ENCODE results near the gene KRTAP19-1. TPM values are rescaled to one million over a fixed set of nuclear protein-coding genes. Genes with fewer than 3 reads are reported as not detected.

KRTAP19-1 gene
- total and polyA plus RNA-seq, 7 experiments from 2014 or later = not detected

DNA sequence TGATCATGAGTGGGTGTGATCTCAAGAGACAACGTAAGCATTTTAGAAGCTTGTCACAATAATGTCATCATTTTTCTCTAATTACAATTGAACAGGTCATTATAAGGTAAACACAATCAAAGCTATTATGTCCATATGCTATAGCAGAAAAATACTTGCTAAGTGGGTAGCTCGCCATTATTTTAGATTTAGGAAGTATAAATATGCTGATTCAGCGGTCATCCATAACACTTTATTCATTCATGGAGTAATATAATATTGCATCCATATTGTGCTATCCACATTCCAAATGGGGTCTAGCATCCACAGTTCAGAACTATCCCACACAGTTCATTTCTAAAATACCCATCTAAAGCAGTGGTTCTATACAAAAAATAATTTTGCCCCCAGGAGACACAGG is 31.7 kb downstream of the KRTAP19-1 start:
- CTCF ChIA-PET = no interaction called here
- POLR2A ChIA-PET = no interaction called here
- intact Hi-C loops (cut with micrococcal nuclease) = no loop called here
- H3K4me1 Mint-ChIP-seq = peaks cover 0 to 6% (median 0%) of the 10 kb centered on the region in 7 donors
- Histone ChIP-seq H3K9me3 (ENCODE audit: control insufficient read depth in 2 of 3, low read length in 3 of 3) (no peaks in the 10 kb centered on the region), H3K36me3 (ENCODE audit: control insufficient read depth in 2 of 3, insufficient read depth in 3 of 3, low read length in 3 of 3) (no peaks in the 10 kb centered on the region), H3K4me3 (ENCODE audit: low read length) (no peak overlapping the region), H3K27me3 (ENCODE audit: control insufficient read depth in 2 of 2, insufficient read depth in 2 of 2, low read length in 2 of 2) (no peaks in the 10 kb centered on the region), H3K27ac (ENCODE audit: low read depth, low read length) (no peak overlapping the region), H3K4me1 (ENCODE audit: control insufficient read depth in 2 of 2, insufficient read depth in 2 of 2, low read length in 2 of 2) (no peaks in the 10 kb centered on the region)
- no peak for DNase-seq
- no peaks in the 10 kb centered on the region for H3K36me3 Mint-ChIP-seq
- ATAC-seq = no peak
- H3K27me3 Mint-ChIP-seq = peaks cover 0 to 32% (median 7%) of the 10 kb centered on the region in 5 donors
- H3K9me3 Mint-ChIP-seq = peaks cover 0 to 9% (median 0%) of the 10 kb centered on the region in 11 donors
- H3K27ac Mint-ChIP-seq = no peak overlapping the region
- no peak overlapping the region for H3K4me3 Mint-ChIP-seq

- Mint-ChIP-seq H3K4me1 (peaks cover 0 to 6% (median 0%) of the 10 kb centered on the region in 7 donors), H3K27me3 (peaks cover 0 to 32% (median 7%) of the 10 kb centered on the region in 5 donors), H3K9me3 (peaks cover 0 to 9% (median 0%) of the 10 kb centered on the region in 11 donors), H3K27ac (no peak overlapping the region), H3K4me3 (no peak overlapping the region), H3K36me3 (no peaks in the 10 kb centered on the region)
- Histone ChIP-seq H3K4me3 (ENCODE audit: low read length) (no peak overlapping the region), H3K9me3 (ENCODE audit: control insufficient read depth in 2 of 3, low read length in 3 of 3) (no peaks in the 10 kb centered on the region), H3K27ac (ENCODE audit: low read depth, low read length) (no peak overlapping the region), H3K27me3 (ENCODE audit: control insufficient read depth in 2 of 2, insufficient read depth in 2 of 2, low read length in 2 of 2) (no peaks in the 10 kb centered on the region), H3K36me3 (ENCODE audit: control insufficient read depth in 2 of 3, insufficient read depth in 3 of 3, low read length in 3 of 3) (no peaks in the 10 kb centered on the region), H3K4me1 (ENCODE audit: control insufficient read depth in 2 of 2, insufficient read depth in 2 of 2, low read length in 2 of 2) (no peaks in the 10 kb centered on the region)
- POLR2A ChIA-PET = no interaction called here
- CTCF ChIA-PET = no interaction called here
- intact Hi-C loops (cut with micrococcal nuclease) = no loop called here
- DNase-seq (no peak), ATAC-seq (no peak)
Observed at GRCh38 chr21:30447056-30447455, 33.1 kb downstream of the KRTAP19-1 start.

DNA sequence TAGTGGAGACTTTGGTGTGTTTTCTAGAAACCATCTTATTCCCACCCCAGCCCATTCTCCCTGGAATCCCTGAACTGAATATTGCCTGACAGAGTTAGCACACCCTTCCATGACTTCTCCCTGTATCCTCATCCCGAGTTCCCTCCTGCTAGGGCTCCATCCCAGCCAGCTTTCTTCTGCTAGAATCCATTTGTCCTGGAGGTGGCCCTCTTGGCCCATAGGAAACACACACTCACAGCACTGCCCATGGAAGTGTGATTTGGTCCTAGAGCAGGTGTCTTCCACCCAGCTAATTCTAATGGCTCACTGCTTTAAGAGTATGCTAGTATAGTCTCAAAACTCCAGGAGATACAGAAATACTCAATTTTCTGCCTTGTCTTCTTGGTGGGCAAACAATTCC is 36.0 kb downstream of the KRTAP19-1 start:
- Mint-ChIP-seq H3K27ac (no peak overlapping the region), H3K4me3 (no peak overlapping the region), H3K4me1 (peaks cover 0 to 6% (median 0%) of the 10 kb centered on the region in 7 donors), H3K9me3 (peaks cover 0 to 6% (median 0%) of the 10 kb centered on the region in 11 donors), H3K27me3 (peaks cover 0 to 35% (median 14%) of the 10 kb centered on the region in 5 donors), H3K36me3 (no peaks in the 10 kb centered on the region)
- ChIA-PET CTCF (no interaction called here), POLR2A (no interaction called here)
- DNase-seq = no peak
- ATAC-seq = no peak
- Histone ChIP-seq H3K27me3 (ENCODE audit: control insufficient read depth in 2 of 2, insufficient read depth in 2 of 2, low read length in 2 of 2) (no peaks in the 10 kb centered on the region), H3K4me3 (ENCODE audit: low read length) (no peak overlapping the region), H3K36me3 (ENCODE audit: control insufficient read depth in 2 of 3, insufficient read depth in 3 of 3, low read length in 3 of 3) (no peaks in the 10 kb centered on the region), H3K9me3 (ENCODE audit: control insufficient read depth in 2 of 3, low read length in 3 of 3) (no peaks in the 10 kb centered on the region), H3K27ac (ENCODE audit: low read depth, low read length) (no peak overlapping the region), H3K4me1 (ENCODE audit: control insufficient read depth in 2 of 2, insufficient read depth in 2 of 2, low read length in 2 of 2) (no peaks in the 10 kb centered on the region)
- intact Hi-C loops (cut with micrococcal nuclease) = no loop called here

DNA sequence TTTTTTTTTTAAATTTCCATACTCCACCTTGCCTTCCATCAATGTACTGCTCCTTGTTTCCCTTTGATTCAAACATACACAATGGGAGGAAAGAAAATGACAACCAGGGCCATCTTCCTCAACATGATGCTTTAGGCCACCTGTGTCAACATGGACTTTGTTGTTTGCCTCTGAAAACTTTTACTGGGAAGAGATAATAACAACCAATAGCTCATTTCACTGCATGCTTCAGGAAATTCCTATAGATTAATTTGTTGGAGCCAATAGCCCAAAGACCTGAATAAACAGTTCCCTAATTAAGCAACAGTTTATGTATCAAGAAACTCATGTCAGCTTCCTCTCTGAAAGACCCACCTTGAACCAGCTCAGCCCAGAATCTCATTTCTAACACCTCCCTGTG is 36.9 kb downstream of the KRTAP19-1 start:
- no peaks in the 10 kb centered on the region for H3K27me3 ChIP-seq (ENCODE audit: control insufficient read depth in 2 of 2, insufficient read depth in 2 of 2, low read length in 2 of 2)
- ChIA-PET POLR2A (no interaction called here), CTCF (no interaction called here)
- Mint-ChIP-seq H3K27ac (no peak overlapping the region), H3K4me3 (no peak overlapping the region), H3K36me3 (no peaks in the 10 kb centered on the region), H3K9me3 (peaks cover 0 to 6% (median 0%) of the 10 kb centered on the region in 11 donors), H3K4me1 (peaks cover 0 to 6% (median 0%) of the 10 kb centered on the region in 7 donors), H3K27me3 (peaks cover 0 to 31% (median 14%) of the 10 kb centered on the region in 5 donors)
- no peak for ATAC-seq
- H3K36me3 ChIP-seq (ENCODE audit: control insufficient read depth in 2 of 3, insufficient read depth in 3 of 3, low read length in 3 of 3) = no peaks in the 10 kb centered on the region
- no peak overlapping the region for H3K27ac ChIP-seq (ENCODE audit: low read depth, low read length)
- no peak overlapping the region for H3K4me3 ChIP-seq (ENCODE audit: low read length)
- H3K9me3 ChIP-seq (ENCODE audit: control insufficient read depth in 2 of 3, low read length in 3 of 3) = no peaks in the 10 kb centered on the region
- DNase-seq = no peak
- no peaks in the 10 kb centered on the region for H3K4me1 ChIP-seq (ENCODE audit: control insufficient read depth in 2 of 2, insufficient read depth in 2 of 2, low read length in 2 of 2)
- intact Hi-C loops (cut with micrococcal nuclease) = no loop called here

GRCh38 chr21:30439975-30440374 is 40.2 kb downstream of the KRTAP19-1 start, which contains the start of gene KRTAP15-1:
Gene KRTAP15-1 (plus strand): TSS chr21:30440275. CDS start chr21:30440328, 53 bp downstream.
- no peak within 1 kb of the TSS for H3K4me3 Mint-ChIP-seq
- no peaks in the 10 kb centered on the region for H3K36me3 Mint-ChIP-seq
- Histone ChIP-seq H3K4me1 (ENCODE audit: control insufficient read depth in 2 of 2, insufficient read depth in 2 of 2, low read length in 2 of 2) (no peaks in the 10 kb centered on the region), H3K9me3 (ENCODE audit: control insufficient read depth in 2 of 3, low read length in 3 of 3) (no peaks in the 10 kb centered on the region), H3K27me3 (ENCODE audit: control insufficient read depth in 2 of 2, insufficient read depth in 2 of 2, low read length in 2 of 2) (no peaks in the 10 kb centered on the region), H3K36me3 (ENCODE audit: control insufficient read depth in 2 of 3, insufficient read depth in 3 of 3, low read length in 3 of 3) (no peaks in the 10 kb centered on the region), H3K27ac (ENCODE audit: low read depth, low read length) (no peak within 1 kb of the TSS), H3K4me3 (ENCODE audit: low read length) (no peak within 1 kb of the TSS)
- intact Hi-C loops (cut with micrococcal nuclease) = no loop called here
- H3K27ac Mint-ChIP-seq = no peak within 1 kb of the TSS
- POLR2A ChIA-PET = no interaction called here
- peaks cover 0 to 3% (median 0%) of the 10 kb centered on the region in 11 donors for H3K9me3 Mint-ChIP-seq
- no peak for DNase-seq
- peaks cover 0 to 29% (median 11%) of the 10 kb centered on the region in 5 donors for H3K27me3 Mint-ChIP-seq
- CTCF ChIA-PET = no interaction called here
- H3K4me1 Mint-ChIP-seq = no peaks in the 10 kb centered on the region
- no peak for ATAC-seq

DNA sequence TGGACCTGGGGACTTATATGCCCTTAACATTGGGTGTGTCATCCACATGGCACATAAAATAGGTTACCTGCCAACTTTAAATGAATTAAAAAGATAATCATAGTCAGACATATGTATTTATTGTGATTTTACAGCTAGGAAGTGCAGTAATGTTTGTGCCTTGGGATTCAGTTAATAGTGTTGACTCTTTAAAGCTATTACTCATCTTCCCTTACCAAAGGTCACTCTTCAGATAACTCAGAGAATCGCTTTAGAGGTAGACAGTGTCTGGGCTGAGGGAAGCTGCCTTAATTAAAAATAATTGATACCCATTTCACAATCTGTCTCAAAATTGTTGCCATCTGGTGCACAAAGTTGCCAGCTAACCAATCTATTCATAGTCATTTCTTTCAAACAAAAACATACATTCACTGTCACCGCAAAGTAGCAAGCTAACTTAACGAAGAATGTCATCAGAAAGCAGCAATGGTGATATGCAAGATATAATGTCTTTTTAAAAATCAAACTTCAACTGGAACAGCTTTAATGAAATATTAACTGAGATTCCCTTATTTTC is 43.1 kb downstream of the KRTAP19-1 start:
- Mint-ChIP-seq H3K27ac (no peak overlapping the region), H3K4me3 (no peak overlapping the region), H3K27me3 (peaks cover 4 to 21% (median 14%) of the 10 kb centered on the region in 5 donors), H3K9me3 (peaks cover 0 to 3% (median 0%) of the 10 kb centered on the region in 11 donors), H3K36me3 (no peaks in the 10 kb centered on the region), H3K4me1 (no peaks in the 10 kb centered on the region)
- Histone ChIP-seq H3K4me3 (ENCODE audit: low read length) (no peak overlapping the region), H3K9me3 (ENCODE audit: control insufficient read depth in 2 of 3, low read length in 3 of 3) (no peaks in the 10 kb centered on the region), H3K27me3 (ENCODE audit: control insufficient read depth in 2 of 2, insufficient read depth in 2 of 2, low read length in 2 of 2) (no peaks in the 10 kb centered on the region), H3K36me3 (ENCODE audit: control insufficient read depth in 2 of 3, insufficient read depth in 3 of 3, low read length in 3 of 3) (no peaks in the 10 kb centered on the region), H3K4me1 (ENCODE audit: control insufficient read depth in 2 of 2, insufficient read depth in 2 of 2, low read length in 2 of 2) (no peaks in the 10 kb centered on the region), H3K27ac (ENCODE audit: low read depth, low read length) (no peak overlapping the region)
- CTCF ChIA-PET = no interaction called here
- POLR2A ChIA-PET = no interaction called here
- DNase-seq (no peak), ATAC-seq (no peak)
- intact Hi-C loops (cut with micrococcal nuclease) = no loop called here

- DNase-seq = no peak
- Mint-ChIP-seq H3K9me3 (peaks cover 0 to 3% (median 0%) of the 10 kb centered on the region in 11 donors), H3K27ac (no peak overlapping the region), H3K36me3 (no peaks in the 10 kb centered on the region), H3K27me3 (peaks cover 0 to 27% (median 9%) of the 10 kb centered on the region in 5 donors), H3K4me3 (no peak overlapping the region), H3K4me1 (no peaks in the 10 kb centered on the region)
- ChIA-PET POLR2A (no interaction called here), CTCF (interaction anchor here (0.7 kb wide), 1 partner anchor 28 kb away, joined by 3 read pairs; no protein-coding TSS in a partner anchor)
- Histone ChIP-seq H3K4me3 (ENCODE audit: low read length) (no peak overlapping the region), H3K4me1 (ENCODE audit: control insufficient read depth in 2 of 2, insufficient read depth in 2 of 2, low read length in 2 of 2) (no peaks in the 10 kb centered on the region), H3K9me3 (ENCODE audit: control insufficient read depth in 2 of 3, low read length in 3 of 3) (no peaks in the 10 kb centered on the region), H3K27me3 (ENCODE audit: control insufficient read depth in 2 of 2, insufficient read depth in 2 of 2, low read length in 2 of 2) (no peaks in the 10 kb centered on the region), H3K36me3 (ENCODE audit: control insufficient read depth in 2 of 3, insufficient read depth in 3 of 3, low read length in 3 of 3) (no peaks in the 10 kb centered on the region), H3K27ac (ENCODE audit: low read depth, low read length) (no peak overlapping the region)
- ATAC-seq = no peak
- intact Hi-C loops (cut with micrococcal nuclease) = no loop called here
Observed at GRCh38 chr21:30434033-30434631, 46.0 kb downstream of the KRTAP19-1 start.
